ENCODE measurements around the gene SLC17A9.

Gene SLC17A9

GRCh38 chr20:62952373-62952967 is at the start of gene SLC17A9:
TSS of gene SLC17A9 (plus strand) at chr20:62952709. CDS start at chr20:62952831, 122 bp downstream.
- peak; percentile 30 to 41 for DNase-seq

GRCh38 chr20:62902926-62903615 is 49.4 kb upstream of the SLC17A9 start:
- no peak for DNase-seq

GRCh38 chr20:62905536-62906117 is 46.9 kb upstream of the SLC17A9 start:
- no peak for DNase-seq

DNA sequence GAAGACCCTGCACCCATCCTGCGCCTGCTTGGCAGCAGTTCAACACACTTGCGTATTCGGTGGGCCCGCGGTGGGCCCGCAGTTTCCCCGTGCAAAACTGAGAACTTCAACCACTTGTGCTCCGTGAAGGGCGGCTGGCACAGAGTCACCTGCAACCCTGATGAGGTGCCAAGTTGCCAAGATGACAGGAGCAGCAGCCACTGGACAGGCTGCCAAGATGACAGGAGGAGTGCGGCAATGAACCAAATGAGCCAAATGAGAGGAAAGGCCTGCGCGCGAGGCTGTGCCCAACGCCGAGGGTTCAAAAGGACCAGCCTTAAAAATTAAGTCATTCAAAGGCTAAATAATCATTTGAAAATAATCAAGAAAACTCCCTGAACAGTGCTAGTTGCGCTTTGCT is 46.3 kb upstream of the SLC17A9 start:
- DNase-seq: no peak

DNA sequence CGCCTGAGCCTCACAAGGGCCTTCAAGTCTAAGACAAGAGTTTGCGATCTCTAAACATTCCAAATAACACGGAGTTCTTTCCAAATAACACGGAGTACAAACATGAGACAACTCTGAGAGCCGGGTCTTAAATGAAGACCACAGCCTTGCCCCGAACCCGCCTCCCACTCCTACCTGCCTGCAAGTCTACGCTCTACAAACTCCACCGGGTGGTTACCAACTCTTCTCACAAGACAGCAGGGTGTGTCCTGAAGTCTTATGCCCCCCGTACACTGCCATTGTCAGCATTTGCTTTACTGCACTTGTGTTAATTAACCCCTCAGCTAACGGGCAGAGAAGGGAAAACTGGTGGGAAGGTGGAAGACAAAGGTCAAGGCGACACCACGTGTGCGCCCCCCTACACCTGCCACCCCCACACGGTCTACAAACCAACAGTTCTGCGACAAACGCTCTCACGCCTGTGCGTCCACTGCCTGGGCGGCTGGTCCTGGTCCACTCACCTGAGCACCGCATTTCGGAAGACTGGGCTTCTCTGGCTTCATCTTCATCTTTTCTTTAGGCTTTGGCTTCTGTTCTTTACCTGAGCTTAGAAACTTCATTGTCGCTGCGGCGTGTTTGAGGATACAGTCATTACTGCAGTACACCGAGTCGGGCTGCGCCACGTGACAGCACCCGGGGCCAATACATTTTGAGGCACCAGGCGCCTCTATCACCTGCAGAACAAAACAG is 45.7 kb upstream of the SLC17A9 start:
- no peak for DNase-seq

- DNase-seq: peak in 1 of 2 donors; percentile 24
Observed at GRCh38 chr20:62907384-62908317, 44.9 kb upstream of the SLC17A9 start.

DNA sequence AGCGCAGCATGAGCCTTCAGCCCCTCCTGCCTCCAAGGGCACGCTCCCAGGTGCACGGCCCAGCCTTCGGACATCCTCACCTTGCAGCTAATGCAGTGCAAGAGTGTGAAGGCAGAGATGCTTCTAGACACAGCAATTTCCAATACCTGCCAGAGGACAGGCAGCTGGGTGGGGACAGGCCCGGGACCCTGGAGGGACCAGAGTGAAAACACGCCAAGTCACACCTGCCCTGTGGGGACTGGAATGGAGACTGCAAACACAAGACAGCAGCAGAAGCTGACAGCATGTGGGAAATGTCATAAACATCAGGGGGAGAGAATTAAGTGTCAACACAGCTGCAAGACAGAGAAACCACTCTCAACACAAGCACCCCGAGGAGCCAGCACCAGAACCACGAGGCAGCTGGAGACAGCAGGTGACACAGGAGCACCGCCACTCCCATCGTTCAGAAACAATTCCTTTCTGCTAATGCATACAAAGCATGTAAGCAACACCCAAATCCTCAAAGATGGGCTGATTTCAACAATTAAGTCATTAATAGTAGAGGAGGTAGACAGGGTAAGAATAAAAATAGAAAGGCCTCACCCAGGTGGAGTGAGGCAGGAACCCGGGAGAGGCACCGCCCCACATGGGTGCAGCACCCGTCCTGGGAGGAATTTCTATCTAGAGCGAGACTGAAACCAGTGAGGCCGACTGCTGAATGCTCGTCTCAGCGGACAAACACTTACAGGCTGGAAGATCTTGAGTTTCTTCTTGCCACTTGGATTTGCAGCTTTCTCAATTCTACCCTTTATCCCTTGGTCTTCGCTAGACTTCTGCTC is 43.3 kb upstream of the SLC17A9 start:
- DNase-seq: no peak

DNA sequence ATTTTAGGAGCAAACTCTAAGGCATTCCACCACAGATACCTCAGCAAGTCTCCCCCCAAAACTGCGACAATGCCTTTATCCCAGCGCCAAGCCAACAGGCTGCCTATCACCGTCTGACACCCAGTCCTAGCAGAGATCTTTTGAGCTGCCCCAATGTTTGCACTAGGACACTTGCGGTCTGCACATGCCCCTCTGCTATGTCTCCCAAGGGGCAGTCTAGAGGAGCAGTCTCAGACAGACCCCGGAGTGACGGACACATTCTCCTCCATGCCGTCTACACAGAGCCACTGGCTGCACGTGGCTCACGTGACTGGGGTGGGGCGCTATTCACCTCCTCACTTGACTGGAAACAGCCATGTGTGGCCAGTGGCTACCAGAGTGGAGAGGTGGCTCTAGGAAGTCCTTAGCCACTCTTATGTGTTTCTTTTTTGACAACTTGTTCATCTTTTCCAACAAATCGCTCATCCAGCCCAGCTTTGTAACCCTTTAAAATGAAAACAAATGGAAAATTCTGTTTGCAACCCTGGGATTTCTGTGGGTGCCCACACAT is 42.2 kb upstream of the SLC17A9 start:
- no peak for DNase-seq

DNA sequence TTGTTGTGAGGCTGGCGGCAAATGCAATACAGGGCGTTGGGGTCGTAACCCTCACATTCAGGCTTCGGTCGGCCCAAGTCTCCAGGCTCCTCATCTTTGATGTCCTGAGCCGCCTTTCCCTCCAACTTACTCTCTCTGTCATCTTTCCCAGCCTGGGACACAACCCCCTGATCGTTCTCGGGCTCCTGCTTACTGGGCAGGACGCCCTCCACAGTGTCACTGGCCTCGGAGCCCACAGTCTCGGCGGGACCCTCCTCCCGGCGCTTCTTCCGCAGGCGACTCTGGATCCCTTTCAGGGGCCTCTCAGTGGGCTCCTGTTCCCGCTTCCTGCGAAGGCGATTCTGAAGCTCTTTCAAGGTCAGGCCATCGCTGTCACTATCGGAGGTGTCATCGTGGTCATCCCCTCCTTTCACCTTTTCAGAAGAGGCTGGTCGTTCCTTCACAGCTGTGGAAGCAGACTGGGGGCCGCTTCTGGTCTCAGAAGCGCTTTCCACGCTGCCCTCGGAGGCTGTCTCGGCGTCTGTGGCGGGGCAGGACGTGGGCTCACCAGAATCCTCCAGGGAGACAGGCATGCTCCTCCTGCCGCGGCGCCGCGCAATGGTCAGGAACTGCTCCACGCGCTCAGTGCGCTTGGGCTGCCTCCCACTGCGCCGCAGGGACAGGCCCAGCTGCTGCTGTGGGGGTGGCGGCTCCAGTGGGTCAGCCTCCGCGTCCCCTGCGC is 41.6 kb upstream of the SLC17A9 start:
- DNase-seq: no peak

DNA sequence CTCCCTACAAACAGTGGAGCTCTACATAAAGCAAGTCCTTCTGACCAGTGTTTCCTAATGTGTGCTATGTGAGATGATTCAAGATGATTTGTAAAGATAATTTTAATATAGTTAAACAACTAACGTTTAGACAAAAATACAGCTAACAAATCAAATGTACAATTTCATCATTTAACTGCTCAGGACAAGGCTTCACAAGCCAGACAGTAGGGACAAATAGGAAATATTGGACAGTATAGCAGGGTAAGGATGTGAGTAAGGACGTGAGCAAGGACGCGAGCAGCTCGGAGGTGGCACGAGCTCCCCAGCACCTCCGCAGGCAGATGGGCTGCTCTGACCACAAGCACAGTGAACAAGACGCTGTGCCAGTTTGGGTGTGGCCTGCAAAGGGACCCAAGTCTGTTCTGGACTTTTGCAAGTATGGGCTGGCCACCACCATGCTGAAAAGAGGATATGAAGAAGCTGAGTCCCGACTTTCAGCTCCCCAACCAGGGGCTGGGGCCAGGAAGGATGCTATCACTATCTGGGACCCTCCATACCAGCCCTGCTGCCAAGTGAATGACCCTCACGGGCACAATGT is 40.7 kb upstream of the SLC17A9 start:
- no peak for DNase-seq

DNA sequence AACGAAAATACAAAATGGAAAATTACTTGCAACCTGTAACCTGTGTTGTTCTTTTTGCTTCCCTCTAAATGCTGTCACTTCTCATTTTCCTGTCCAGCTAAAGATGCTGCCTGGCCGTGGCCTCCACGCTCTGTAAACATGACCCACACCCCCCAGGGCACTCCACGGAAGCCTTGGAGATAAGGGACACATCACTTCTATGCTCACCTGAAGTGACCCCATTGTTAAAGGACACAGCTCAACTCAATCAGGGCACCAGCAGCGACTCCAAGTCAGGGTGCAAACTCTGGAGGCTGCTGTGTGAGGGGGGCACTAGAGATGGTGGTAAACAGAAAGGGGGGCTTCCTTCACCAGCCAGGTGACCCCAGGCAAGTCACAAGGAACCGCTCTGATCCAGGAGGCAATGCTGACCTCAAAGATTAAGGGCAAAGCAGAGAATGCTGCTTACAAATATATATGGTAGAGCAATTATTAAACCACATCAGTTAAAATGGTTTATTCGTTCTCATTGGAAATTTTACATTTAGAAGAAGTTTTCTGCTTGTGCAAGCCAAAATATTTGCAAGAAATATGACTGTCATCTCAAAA is 39.4 kb upstream of the SLC17A9 start:
- DNase-seq: no peak

DNA sequence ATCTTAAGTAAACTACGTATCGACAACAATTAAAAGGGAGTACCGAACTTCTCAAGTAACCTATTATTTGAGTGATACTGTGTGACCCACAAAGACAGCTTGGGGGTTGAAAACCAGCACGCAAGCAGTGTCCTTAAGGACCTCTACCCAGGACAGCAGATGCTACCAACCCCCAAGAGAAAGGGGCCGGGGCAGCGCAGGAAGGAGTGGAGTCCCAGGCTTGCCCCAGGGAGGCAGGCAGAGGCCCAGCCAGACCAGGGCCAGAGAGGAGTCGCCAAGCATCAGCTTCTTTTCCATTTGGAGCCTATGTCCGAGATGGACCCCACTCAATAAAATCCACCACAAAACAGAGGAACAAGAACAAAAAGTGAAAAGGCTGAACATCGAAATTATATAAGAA is 38.1 kb upstream of the SLC17A9 start:
- no peak for DNase-seq

DNA sequence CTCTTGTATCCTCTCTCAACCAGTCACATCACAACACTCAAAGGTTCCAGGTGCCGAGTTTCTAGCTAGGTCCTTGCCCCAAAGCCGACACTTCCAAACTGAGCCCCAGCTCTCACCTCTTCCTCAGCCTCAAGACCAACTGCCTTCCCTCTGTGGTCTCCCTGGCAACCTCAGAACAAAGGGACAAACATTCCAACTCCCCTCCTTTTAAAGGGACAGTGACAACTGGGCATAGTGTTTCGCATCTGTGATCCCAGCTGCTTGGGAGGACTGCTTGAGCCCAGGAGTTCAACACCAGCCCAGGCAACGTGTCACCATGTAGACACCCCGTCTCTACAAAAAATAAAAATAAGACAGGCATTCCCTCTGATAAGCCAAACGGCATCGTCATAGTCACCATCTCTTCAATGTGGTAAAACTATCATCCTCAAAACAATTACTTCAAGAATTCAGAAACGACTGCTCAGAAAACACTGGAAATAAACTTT is 37.5 kb upstream of the SLC17A9 start:
- DNase-seq: no peak

GRCh38 chr20:62916703-62917476 is 35.6 kb upstream of the SLC17A9 start:
- DNase-seq: no peak

DNA sequence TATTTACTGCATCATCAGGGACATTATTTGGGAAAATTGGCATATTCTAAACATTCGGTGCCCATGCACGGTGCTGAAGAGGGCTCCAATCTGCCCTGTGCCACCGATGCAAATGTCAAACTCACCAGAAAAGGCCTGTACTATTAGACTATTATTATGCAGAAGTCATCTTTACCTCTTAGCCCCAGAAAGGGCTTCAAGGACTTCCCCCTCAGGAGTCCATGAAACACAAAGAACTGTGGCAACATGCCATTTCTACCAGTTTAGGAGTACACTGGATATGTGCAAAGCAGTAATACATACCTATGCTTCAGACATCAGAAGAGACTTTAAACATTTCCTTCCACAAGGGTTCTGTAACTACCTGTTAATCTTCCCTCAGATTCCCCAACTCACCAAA is 34.8 kb upstream of the SLC17A9 start:
- no peak for DNase-seq

DNA sequence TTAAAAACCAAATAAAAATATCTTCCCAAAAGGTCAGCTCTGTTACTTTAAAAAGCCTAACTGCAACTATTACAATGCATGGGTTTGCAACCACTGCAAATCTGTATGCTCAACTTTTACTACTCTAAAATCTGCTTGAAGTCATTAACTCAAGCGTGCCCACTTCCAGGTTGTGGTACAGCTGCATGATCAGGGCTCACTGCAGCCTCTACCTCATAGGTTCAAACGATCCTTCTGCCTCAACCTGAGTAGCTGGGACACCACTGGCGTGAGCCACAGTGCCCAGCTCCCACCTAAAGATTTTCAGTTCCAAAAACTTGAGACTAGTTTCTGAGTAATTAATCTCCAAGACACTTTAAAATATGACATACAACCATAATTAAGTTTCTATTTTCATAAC is 34.4 kb upstream of the SLC17A9 start:
- DNase-seq: no peak

DNA sequence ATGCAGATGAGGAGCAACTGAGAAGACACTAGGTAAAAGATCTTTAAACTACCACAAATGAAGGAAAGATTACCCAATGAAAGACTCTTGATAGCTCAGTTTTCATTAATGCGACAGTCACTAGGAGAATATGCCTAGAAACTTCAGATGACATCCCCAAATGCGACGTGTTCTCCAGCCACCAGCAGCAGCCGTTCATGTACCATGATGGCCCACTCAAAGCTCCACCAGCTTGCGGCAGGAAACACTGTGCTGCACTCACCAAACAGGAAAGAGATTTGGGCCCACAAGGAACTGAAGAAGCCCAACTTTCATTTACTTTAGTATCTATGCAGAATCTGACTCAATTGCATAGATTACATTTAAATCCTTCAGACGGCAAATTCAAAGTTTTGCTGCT is 33.7 kb upstream of the SLC17A9 start:
- DNase-seq: peak in 1 of 2 donors; percentile 57

- no peak for DNase-seq
Observed at GRCh38 chr20:62920039-62920645, 32.4 kb upstream of the SLC17A9 start.
